Islet of Langerhans (tissue), 1 donor: ENCODE measurements around the gene NEB.
A peak's percentile ranks its signal among the peaks of the same experiment; 100 is the strongest.

Source experiments
- FAIRE-seq: peaks from one replicate; lab custom pipeline; 2011; peaks lifted over from hg19 to GRCh38; lab: Jason Lieb, UNC

NEB gene

GRCh38 chr2:151476287-151476686, 258.0 kb downstream of the NEB start:
- no peak for FAIRE-seq

- no peak for FAIRE-seq
These were observed 259.2 kb downstream of the NEB start for GRCh38 chr2:151475071-151475470.

GRCh38 chr2:151472966-151473365, 261.3 kb downstream of the NEB start:
- no peak for FAIRE-seq

- no peak for FAIRE-seq
These were observed 263.7 kb downstream of the NEB start for GRCh38 chr2:151470556-151470955.

- FAIRE-seq, result no peak
These were observed 268.5 kb downstream of the NEB start for GRCh38 chr2:151465771-151466170.

GRCh38 chr2:151459358-151459757, 274.9 kb downstream of the NEB start:
- FAIRE-seq, result no peak

GRCh38 chr2:151439127-151439526, 295.1 kb downstream of the NEB start:
- FAIRE-seq, result no peak

GRCh38 chr2:151438506-151438905, 295.8 kb downstream of the NEB start:
- no peak for FAIRE-seq

GRCh38 chr2:151437630-151438029, 296.6 kb downstream of the NEB start:
- peak; percentile 98 for FAIRE-seq
